Activated CD4-positive, CD25-positive, alpha-beta regulatory T cell treated with anti-CD3 and anti-CD28 coated beads, Interleukin-2, amount 50 U/mL, for 24 hours (primary cell): ENCODE results near the gene PLCB4.
"Not testable (repeated sequence)": the region's sequence is repeated elsewhere in the genome, so short reads cannot be mapped to it uniquely, and the experiment has no call there.

ENCODE experiments used
- ATAC-seq, 2 donors: fragments of 150-1000 bp; cut with Tn5 transposase; one replicate each; pipeline ENCODE4 v1.10.0; 2021; ENCODE audit warnings: mild to moderate bottlenecking in 1 of 2, moderate library complexity in 1 of 2

PLCB4 gene

GRCh38 chr20:9068841-9069663 is at the start of gene PLCB4:
TSS of gene PLCB4 (plus strand) at chr20:9069087. CDS start at chr20:9307815, 238,728 bp downstream.
- ATAC-seq, result no peak

- ATAC-seq, result no peak
Measured at GRCh38 chr20:9019833-9020232, 49.1 kb upstream of the PLCB4 start.

DNA sequence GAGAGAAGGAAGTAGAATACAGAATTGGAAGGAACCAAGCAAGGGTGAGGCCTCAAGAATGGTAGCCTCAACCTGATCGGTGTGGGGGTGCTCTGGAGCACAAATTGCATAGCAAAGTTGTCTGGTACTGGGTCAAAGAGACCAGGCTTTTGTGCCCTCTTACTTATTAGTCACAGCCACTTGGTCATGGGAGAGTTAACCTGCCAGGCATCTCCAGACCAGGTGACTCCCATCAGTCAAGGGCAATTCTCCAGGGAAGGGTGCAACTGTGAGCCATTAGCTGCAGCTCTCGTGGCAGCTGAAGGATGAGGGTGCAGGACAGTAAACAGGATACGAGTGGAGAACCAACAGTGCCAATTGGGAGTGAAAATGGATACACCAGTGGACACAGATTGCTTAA is 47.7 kb upstream of the PLCB4 start:
- no peak for ATAC-seq

DNA sequence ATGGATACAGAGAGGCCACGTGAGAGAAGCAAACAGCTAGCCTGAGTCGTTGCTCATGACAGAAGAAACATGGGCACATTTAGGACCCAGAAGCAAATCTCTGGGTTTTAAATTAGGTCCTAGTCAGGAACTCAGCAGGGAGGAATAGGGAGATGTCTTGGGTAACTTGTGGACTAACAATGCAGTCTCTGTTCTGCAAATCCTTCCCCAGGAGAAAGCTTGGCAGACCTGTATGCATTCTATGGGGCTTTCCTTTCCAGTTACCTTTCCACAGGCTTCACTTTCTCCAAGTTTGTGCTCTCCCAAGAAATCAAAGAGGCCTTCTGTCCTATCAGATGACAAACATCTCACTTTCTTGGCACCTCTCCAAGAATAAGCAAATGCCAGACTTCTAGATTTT is 47.2 kb upstream of the PLCB4 start:
- ATAC-seq, result no peak

GRCh38 chr20:9022376-9022775 is 46.5 kb upstream of the PLCB4 start:
- no peak for ATAC-seq

- ATAC-seq, result no peak
Measured at GRCh38 chr20:9024606-9025005, 44.3 kb upstream of the PLCB4 start.

DNA sequence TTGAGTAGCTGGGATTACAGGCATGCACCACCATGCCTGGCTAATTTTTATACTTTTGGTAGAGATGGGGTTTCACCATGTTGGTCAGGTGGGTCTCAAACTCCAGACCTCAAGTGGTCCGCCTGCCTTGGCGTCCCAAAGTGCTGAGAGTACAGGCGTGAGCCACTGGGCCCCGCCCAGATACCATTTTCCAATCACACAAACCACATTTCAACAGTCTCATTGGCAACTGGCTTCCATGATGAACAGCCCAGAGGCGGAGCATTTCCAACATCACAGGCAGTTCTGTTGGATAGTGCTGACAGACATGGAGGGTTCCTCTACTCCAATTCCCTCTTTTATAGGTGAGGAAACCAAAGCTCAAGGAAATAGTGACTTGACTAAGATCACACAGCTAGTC is 43.9 kb upstream of the PLCB4 start:
- no peak for ATAC-seq

GRCh38 chr20:9025643-9026042 is 43.2 kb upstream of the PLCB4 start:
- no peak for ATAC-seq

DNA sequence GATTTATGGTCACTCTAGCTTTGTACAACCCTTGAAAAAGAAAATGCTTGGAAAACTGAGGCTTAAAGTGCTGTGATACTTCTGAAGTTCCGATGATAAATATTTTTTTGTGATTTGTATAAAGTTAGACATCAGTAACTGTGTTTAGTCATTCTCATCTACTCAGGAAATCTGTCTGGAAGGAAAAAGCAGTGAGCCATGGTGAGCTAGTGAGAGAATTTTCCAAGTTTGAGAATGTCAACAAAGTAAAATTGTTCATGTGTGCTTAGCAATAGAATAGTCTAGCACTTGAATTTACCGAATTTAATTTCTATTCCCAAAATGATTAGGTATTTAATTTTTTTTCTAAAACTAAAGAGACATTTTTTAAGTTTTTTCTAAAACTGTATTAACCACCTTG is 41.3 kb upstream of the PLCB4 start:
- no peak for ATAC-seq

DNA sequence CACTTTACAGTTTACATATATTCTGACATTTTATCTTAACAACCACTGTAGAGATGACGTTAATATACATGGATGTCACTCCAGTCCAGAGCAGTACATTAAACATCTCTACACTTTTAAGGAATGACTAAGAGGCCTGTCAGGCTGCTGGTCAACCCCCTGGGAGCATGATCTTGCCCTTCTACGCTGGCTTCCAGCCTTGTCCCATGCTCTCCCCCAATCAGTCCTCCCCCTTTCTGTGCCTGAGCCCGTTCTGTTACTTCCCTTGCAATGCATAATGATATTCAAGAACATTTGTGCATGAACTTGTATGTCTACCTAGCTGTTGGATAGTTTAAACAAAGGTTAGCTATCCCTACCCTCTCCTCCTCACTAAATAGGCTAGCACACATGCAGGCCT is 40.5 kb upstream of the PLCB4 start:
- no peak for ATAC-seq

DNA sequence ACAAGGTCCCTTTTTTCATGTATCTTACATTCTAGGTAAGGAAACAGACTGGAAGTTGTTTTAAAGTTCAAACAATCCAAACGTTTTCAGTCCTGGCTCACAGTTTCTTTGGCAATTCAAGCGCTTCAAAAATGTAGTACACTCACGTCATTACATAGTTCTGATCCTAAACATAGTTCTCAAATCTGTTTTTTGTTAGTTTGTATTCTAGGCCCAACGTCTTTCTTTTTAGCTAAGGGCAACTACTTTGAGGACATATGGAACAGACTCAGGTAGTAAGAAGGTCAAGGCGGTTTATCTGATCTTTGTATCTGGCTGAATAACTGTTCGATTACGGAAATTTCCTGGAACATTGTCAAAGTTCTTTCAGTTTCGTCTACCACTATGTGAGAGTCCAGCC is 36.9 kb upstream of the PLCB4 start:
- no peak for ATAC-seq

- ATAC-seq, result no peak
Measured at GRCh38 chr20:9032758-9033157, 36.1 kb upstream of the PLCB4 start.

- no peak for ATAC-seq
Measured at GRCh38 chr20:9035126-9035525, 33.8 kb upstream of the PLCB4 start.

GRCh38 chr20:9036593-9036992 is 32.3 kb upstream of the PLCB4 start:
- no peak for ATAC-seq

DNA sequence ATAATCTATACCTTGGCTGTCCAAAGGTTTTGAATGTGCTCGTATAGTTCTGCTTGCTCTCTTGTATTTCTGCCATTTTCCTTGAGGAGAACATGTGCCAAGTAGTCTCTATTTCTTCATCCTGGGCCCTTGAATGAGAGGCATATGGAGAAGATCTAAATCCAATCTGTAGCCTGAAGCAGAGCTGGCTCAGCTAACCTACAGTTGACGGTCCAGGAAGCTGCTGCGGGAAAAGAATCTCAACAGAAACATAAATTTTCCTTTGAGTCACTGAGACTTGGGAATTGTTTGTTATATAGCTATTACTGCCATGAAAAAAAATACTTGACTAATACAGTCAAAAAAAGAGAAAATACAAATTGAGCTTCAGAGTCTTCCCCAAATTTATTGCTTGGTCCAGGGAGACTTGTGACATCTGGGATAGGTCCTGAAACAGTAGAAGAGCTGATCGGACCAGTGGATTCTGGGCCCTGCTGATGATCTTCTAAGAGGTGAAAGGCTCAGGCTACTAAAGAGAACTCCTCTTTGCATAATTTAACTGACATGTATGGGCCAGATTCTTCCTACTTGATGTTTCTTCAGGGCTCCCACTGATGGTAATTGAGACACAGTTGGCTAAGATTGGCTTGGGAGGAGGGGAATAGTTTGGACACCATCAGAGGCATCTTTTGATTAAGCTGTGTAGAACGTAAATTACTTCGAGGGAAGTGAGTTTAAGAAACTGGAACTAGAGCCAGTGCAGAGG is 29.9 kb upstream of the PLCB4 start:
- no peak for ATAC-seq

DNA sequence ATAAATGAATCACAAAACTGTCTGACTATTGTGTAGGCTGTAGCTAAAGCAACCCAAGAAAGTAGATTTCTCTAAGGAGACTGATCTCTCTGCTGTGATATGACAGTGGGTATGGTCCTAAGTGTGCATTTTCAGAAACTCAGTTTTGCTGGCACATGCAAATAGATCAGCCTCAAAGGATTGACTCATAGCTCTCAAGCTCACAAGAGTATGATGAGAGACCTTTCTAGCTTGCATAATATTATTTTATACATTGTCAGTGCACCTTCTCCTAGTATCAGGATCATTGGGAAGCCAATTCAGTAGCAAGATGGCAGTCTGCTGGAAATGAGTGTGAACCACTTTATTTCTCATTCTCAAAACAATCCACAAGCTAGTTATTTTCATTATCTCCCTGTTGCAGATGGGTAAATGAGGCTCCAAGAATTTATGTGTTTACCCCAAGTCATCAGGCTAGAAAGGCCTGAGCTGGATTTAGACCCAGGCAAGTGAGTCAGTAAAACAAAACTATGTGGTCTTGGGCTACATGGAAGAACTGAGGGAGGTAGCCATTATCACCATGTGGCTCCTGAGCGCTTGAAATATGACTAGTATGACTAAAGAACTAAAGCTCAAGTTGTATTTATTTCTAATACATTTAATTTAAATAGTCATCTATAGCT is 27.9 kb upstream of the PLCB4 start:
- no peak for ATAC-seq

GRCh38 chr20:9043364-9043763 is 25.5 kb upstream of the PLCB4 start:
- ATAC-seq, result no peak

GRCh38 chr20:9047928-9048327 is 21.0 kb upstream of the PLCB4 start:
- not testable (repeated sequence) for ATAC-seq

DNA sequence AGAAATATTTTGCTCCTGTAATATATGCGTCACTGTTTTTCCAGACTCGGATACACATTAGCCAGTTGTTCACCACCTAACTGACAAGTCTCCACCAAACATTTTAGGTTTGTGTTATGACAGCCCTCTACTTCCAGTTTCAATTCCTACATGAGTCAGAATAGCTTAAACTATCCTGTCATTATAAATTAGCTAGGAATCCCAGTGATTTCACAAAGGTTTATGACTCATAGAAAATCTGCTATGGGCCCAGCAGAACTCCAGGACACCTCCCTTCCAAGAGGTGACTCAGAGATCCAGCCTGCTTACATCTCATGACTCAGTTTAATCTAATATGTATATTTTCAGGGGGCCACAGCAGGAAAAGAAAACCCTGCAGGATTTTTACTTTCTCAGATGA is 17.4 kb upstream of the PLCB4 start:
- ATAC-seq, result no peak

GRCh38 chr20:9052136-9052535 is 16.8 kb upstream of the PLCB4 start:
- ATAC-seq, result no peak

DNA sequence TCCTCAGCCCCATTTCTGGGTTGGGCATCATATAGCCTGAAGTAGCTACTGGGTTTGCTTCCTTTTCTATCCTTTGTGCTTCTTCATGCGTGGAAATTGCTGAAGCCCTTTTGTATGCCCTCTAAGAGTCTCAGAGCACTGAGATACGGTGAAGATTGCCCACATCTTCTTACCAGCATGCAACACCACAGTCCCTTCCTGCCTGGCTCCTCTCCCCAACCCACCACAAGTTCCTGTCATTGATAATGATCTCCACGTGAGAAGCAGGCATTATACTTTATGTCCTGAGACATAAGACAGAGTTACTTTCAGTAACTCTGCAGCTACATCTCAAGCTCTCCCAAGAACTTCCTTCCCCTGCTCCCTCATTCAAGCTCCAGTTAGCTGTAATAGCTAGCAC is 15.8 kb upstream of the PLCB4 start:
- no peak for ATAC-seq

- no peak for ATAC-seq
Measured at GRCh38 chr20:9054176-9054575, 14.7 kb upstream of the PLCB4 start.

GRCh38 chr20:9059931-9060330 is 9.0 kb upstream of the PLCB4 start:
- no peak for ATAC-seq

DNA sequence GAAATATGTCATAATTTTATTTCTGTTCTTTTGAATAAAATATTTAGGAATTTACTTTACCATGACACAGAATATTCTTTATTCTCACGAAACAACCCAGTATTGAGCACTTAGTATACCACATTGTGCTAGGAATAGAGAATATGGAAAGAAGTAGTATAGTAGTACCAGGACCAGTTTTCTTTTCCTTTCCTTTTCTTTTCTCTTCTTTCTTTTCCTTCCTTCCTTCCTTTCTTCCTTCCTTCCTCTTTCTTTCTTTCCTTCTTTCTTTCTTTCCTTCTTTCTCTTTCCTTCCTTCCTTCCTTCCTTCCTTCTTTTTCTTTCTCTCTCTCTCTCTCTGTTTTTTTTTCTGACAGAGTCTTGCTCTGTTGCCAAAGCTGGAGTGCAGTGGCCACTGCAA is 7.5 kb upstream of the PLCB4 start:
- no peak for ATAC-seq
